ENCODE data around the gene GOT2.
"Not testable (repeated sequence)": the region's sequence is repeated elsewhere in the genome, so short reads cannot be mapped to it uniquely, and the experiment has no call there.

The GOT2 gene

GRCh38 chr16:58684354-58685083, 49.6 kb downstream of the GOT2 start, which contains the start of gene SLC38A7:
TSS of gene SLC38A7 (minus strand) at chr16:58684770. CDS start at chr16:58680126, 4,644 bp downstream.
- peaks cover 5% of the 10 kb centered on the region for H3K4me1 ChIP-seq (ENCODE audit: control insufficient read depth, insufficient read depth, low read length, poor library complexity, severe bottlenecking)
- no peaks in the 10 kb centered on the region for H3K27me3 ChIP-seq (replicated peaks; ENCODE audit: control insufficient read depth, insufficient read depth, low read length, poor library complexity, severe bottlenecking)
- no peaks in the 10 kb centered on the region for H3K9me3 ChIP-seq (ENCODE audit: control insufficient read depth, low read length)
- DNase-seq: peak; percentile 29 to 55 (median 41)
- H3K36me3 ChIP-seq (ENCODE audit: control insufficient read depth, insufficient read depth, low read length): no peaks in the 10 kb centered on the region
- peak within 1 kb of the TSS; percentile 52 for H3K27ac ChIP-seq (ENCODE audit: insufficient read depth, low read length, poor library complexity, severe bottlenecking)
- peak within 1 kb of the TSS; percentile 90 for H3K4me3 ChIP-seq (ENCODE audit: insufficient read depth, low read depth, low read length, poor library complexity, severe bottlenecking)

- Histone ChIP-seq H3K4me3 (ENCODE audit: insufficient read depth, low read depth, low read length, poor library complexity, severe bottlenecking) (peak overlapping the region; percentile 90), H3K36me3 (ENCODE audit: control insufficient read depth, insufficient read depth, low read length) (no peaks in the 10 kb centered on the region), H3K27me3 (replicated peaks; ENCODE audit: control insufficient read depth, insufficient read depth, low read length, poor library complexity, severe bottlenecking) (no peaks in the 10 kb centered on the region), H3K9me3 (ENCODE audit: control insufficient read depth, low read length) (no peaks in the 10 kb centered on the region), H3K4me1 (ENCODE audit: control insufficient read depth, insufficient read depth, low read length, poor library complexity, severe bottlenecking) (peaks cover 5% of the 10 kb centered on the region), H3K27ac (ENCODE audit: insufficient read depth, low read length, poor library complexity, severe bottlenecking) (peak overlapping the region; percentile 52)
- no peak for DNase-seq
Measured at GRCh38 chr16:58684001-58684353, 50.1 kb downstream of the GOT2 start.

DNA sequence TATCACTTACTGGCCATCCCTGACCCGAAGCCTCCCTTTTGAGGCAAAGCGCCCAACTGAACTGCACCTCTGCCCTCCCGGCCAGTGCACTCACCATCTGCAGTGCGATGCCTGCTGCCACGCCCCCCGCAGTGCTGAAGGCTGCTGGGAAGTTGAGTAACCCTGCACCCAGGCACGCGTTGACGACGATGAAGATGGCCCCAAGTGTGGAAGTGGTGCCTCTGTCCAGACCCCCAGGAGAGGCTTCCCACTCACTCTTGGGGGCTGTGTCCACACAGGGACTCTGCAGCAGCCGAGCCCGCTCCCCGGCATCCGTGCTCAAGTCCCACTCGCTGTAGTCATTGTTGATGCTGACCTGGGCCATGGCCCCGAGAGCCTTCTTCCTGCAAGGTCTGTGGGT, 54.4 kb downstream of the GOT2 start:
- no peak overlapping the region for H3K4me3 ChIP-seq (ENCODE audit: insufficient read depth, low read depth, low read length, poor library complexity, severe bottlenecking)
- H3K4me1 ChIP-seq (ENCODE audit: control insufficient read depth, insufficient read depth, low read length, poor library complexity, severe bottlenecking): peaks cover 1% of the 10 kb centered on the region
- no peaks in the 10 kb centered on the region for H3K27me3 ChIP-seq (replicated peaks; ENCODE audit: control insufficient read depth, insufficient read depth, low read length, poor library complexity, severe bottlenecking)
- no peak overlapping the region for H3K27ac ChIP-seq (ENCODE audit: insufficient read depth, low read length, poor library complexity, severe bottlenecking)
- no peak for DNase-seq
- no peaks in the 10 kb centered on the region for H3K9me3 ChIP-seq (ENCODE audit: control insufficient read depth, low read length)
- H3K36me3 ChIP-seq (ENCODE audit: control insufficient read depth, insufficient read depth, low read length): peaks cover 7% of the 10 kb centered on the region

DNA sequence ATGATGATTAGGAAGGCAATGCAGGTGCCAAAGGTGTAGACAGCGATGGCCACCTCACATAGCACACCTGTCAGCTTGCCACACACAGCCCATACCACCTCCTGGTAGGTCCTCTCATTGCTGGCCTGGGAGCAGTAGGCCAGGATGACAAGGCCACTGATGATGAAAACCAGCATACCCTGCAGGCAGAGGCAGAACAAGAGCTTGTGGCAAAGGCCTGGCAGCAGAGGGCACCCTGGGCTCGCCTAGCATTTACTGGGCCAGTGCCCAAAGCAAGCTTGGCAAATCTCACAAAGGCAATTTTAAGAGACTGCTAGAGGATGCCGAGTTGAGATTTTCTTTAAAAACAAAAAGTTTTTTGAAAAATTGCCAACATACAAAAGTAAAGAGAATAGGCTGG, 55.4 kb downstream of the GOT2 start:
- no peak overlapping the region for H3K27ac ChIP-seq (ENCODE audit: insufficient read depth, low read length, poor library complexity, severe bottlenecking)
- no peak for DNase-seq
- H3K4me1 ChIP-seq (ENCODE audit: control insufficient read depth, insufficient read depth, low read length, poor library complexity, severe bottlenecking): no peaks in the 10 kb centered on the region
- no peaks in the 10 kb centered on the region for H3K27me3 ChIP-seq (replicated peaks; ENCODE audit: control insufficient read depth, insufficient read depth, low read length, poor library complexity, severe bottlenecking)
- no peak overlapping the region for H3K4me3 ChIP-seq (ENCODE audit: insufficient read depth, low read depth, low read length, poor library complexity, severe bottlenecking)
- peaks cover 7% of the 10 kb centered on the region for H3K36me3 ChIP-seq (ENCODE audit: control insufficient read depth, insufficient read depth, low read length)
- H3K9me3 ChIP-seq (ENCODE audit: control insufficient read depth, low read length): no peaks in the 10 kb centered on the region

GRCh38 chr16:58678269-58678668, 55.8 kb downstream of the GOT2 start:
- H3K27ac ChIP-seq (ENCODE audit: insufficient read depth, low read length, poor library complexity, severe bottlenecking): no peak overlapping the region
- H3K36me3 ChIP-seq (ENCODE audit: control insufficient read depth, insufficient read depth, low read length): peaks cover 7% of the 10 kb centered on the region
- H3K9me3 ChIP-seq (ENCODE audit: control insufficient read depth, low read length): no peaks in the 10 kb centered on the region
- H3K4me1 ChIP-seq (ENCODE audit: control insufficient read depth, insufficient read depth, low read length, poor library complexity, severe bottlenecking): no peaks in the 10 kb centered on the region
- no peaks in the 10 kb centered on the region for H3K27me3 ChIP-seq (replicated peaks; ENCODE audit: control insufficient read depth, insufficient read depth, low read length, poor library complexity, severe bottlenecking)
- H3K4me3 ChIP-seq (ENCODE audit: insufficient read depth, low read depth, low read length, poor library complexity, severe bottlenecking): no peak overlapping the region
- DNase-seq: no peak

- Histone ChIP-seq H3K27me3 (replicated peaks; ENCODE audit: control insufficient read depth, insufficient read depth, low read length, poor library complexity, severe bottlenecking) (no peaks in the 10 kb centered on the region), H3K27ac (ENCODE audit: insufficient read depth, low read length, poor library complexity, severe bottlenecking) (no peak overlapping the region), H3K4me3 (ENCODE audit: insufficient read depth, low read depth, low read length, poor library complexity, severe bottlenecking) (no peak overlapping the region), H3K4me1 (ENCODE audit: control insufficient read depth, insufficient read depth, low read length, poor library complexity, severe bottlenecking) (no peaks in the 10 kb centered on the region), H3K36me3 (ENCODE audit: control insufficient read depth, insufficient read depth, low read length) (no peaks in the 10 kb centered on the region), H3K9me3 (ENCODE audit: control insufficient read depth, low read length) (no peaks in the 10 kb centered on the region)
- DNase-seq: no peak
Measured at GRCh38 chr16:58670946-58671583, 63.1 kb downstream of the GOT2 start.

- Histone ChIP-seq H3K4me3 (ENCODE audit: insufficient read depth, low read depth, low read length, poor library complexity, severe bottlenecking) (no peak overlapping the region), H3K4me1 (ENCODE audit: control insufficient read depth, insufficient read depth, low read length, poor library complexity, severe bottlenecking) (no peaks in the 10 kb centered on the region), H3K27ac (ENCODE audit: insufficient read depth, low read length, poor library complexity, severe bottlenecking) (no peak overlapping the region), H3K36me3 (ENCODE audit: control insufficient read depth, insufficient read depth, low read length) (no peaks in the 10 kb centered on the region), H3K27me3 (replicated peaks; ENCODE audit: control insufficient read depth, insufficient read depth, low read length, poor library complexity, severe bottlenecking) (no peaks in the 10 kb centered on the region), H3K9me3 (ENCODE audit: control insufficient read depth, low read length) (no peaks in the 10 kb centered on the region)
- DNase-seq: no peak
Measured at GRCh38 chr16:58670177-58670576, 63.9 kb downstream of the GOT2 start.

DNA sequence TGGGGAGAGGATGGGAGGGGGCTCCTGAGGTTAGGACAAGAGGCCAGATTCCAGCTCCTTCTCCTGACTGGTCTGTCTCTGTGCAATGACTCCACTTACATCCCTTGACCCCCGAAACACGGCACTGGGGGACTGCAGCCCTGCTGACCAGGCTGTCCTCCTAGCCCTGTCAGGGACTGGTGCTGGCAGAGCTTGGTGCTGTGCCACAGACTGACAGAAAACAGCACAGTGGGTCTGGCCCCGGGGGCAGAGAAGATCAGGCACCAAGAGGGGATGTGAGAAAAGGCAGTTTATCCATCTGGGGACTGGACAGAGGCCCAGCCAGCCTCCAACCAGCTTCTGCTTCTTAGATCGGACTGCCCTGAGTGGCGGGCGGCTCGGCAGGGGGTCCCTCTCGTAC, 68.9 kb downstream of the GOT2 start:
- no peak overlapping the region for H3K4me3 ChIP-seq (ENCODE audit: insufficient read depth, low read depth, low read length, poor library complexity, severe bottlenecking)
- no peak for DNase-seq

GRCh38 chr16:58661199-58661830, 72.8 kb downstream of the GOT2 start:
- H3K4me1 ChIP-seq (ENCODE audit: control insufficient read depth, insufficient read depth, low read length, poor library complexity, severe bottlenecking): no peaks in the 10 kb centered on the region
- DNase-seq: no peak
- H3K27ac ChIP-seq (ENCODE audit: insufficient read depth, low read length, poor library complexity, severe bottlenecking): no peak overlapping the region
- H3K27me3 ChIP-seq (replicated peaks; ENCODE audit: control insufficient read depth, insufficient read depth, low read length, poor library complexity, severe bottlenecking): no peaks in the 10 kb centered on the region
- no peaks in the 10 kb centered on the region for H3K9me3 ChIP-seq (ENCODE audit: control insufficient read depth, low read length)
- H3K4me3 ChIP-seq (ENCODE audit: insufficient read depth, low read depth, low read length, poor library complexity, severe bottlenecking): no peak overlapping the region
- no peaks in the 10 kb centered on the region for H3K36me3 ChIP-seq (ENCODE audit: control insufficient read depth, insufficient read depth, low read length)

More for the DNA sequence above, 68.9 kb downstream of the GOT2 start:
- H3K27me3 ChIP-seq (replicated peaks; ENCODE audit: control insufficient read depth, insufficient read depth, low read length, poor library complexity, severe bottlenecking): no peaks in the 10 kb centered on the region
- no peak overlapping the region for H3K27ac ChIP-seq (ENCODE audit: insufficient read depth, low read length, poor library complexity, severe bottlenecking)
- H3K9me3 ChIP-seq (ENCODE audit: control insufficient read depth, low read length): no peaks in the 10 kb centered on the region
- no peaks in the 10 kb centered on the region for H3K36me3 ChIP-seq (ENCODE audit: control insufficient read depth, insufficient read depth, low read length)
- H3K4me1 ChIP-seq (ENCODE audit: control insufficient read depth, insufficient read depth, low read length, poor library complexity, severe bottlenecking): no peaks in the 10 kb centered on the region

DNA sequence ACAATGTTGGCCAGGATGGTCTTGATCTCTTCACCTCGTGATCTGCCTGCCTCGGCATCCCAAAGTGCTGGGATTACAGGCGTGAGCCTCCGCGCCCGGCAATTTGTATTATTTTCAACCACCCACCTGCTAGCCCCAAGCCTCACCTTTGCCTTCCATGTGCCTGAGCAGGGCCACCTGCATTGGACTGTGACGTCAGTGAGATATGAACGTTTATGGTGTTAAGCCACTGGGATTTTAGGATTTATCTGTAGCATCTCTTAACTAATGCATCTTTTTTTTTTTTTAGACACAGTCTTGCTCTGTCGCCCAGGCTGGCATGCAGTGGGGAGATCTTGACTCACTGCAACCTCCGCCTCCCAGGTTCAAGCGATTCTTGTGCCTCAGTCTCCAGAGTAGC, 74.2 kb downstream of the GOT2 start:
- H3K9me3 ChIP-seq (ENCODE audit: control insufficient read depth, low read length); DNase-seq; H3K36me3 ChIP-seq (ENCODE audit: control insufficient read depth, insufficient read depth, low read length); H3K4me1 ChIP-seq (ENCODE audit: control insufficient read depth, insufficient read depth, low read length, poor library complexity, severe bottlenecking); H3K27me3 ChIP-seq (replicated peaks; ENCODE audit: control insufficient read depth, insufficient read depth, low read length, poor library complexity, severe bottlenecking); H3K4me3 ChIP-seq (ENCODE audit: insufficient read depth, low read depth, low read length, poor library complexity, severe bottlenecking); H3K27ac ChIP-seq (ENCODE audit: insufficient read depth, low read length, poor library complexity, severe bottlenecking): not testable (repeated sequence)
